Medulla oblongata (tissue), 1 donor: ENCODE measurements around the gene SPO11.

Experiments
- DNase-seq: peaks from one replicate; pipeline ENCODE4 v3.0.0-alpha.2; 2015; ENCODE audit errors: extremely low spot score

SPO11 gene

GRCh38 chr20:57391439-57392301, 62.1 kb downstream of the SPO11 start:
- peak; percentile 18 for DNase-seq

GRCh38 chr20:57392512-57393271, 63.1 kb downstream of the SPO11 start:
- peak; percentile 64 for DNase-seq
